Prostate gland (tissue), 2 donors: ENCODE results near the gene ZC3H12A. TPM values are rescaled to one million over a fixed set of nuclear protein-coding genes. Genes with fewer than 3 reads are reported as not detected.
A peak's percentile ranks its signal among the peaks of the same experiment; 100 is the strongest.

Source experiments
- DNase-seq: peaks from one replicate; pipeline ENCODE4 v3.0.0-alpha.2; 2019; ENCODE audit warnings: low spot score
- H3K27ac ChIP-seq, 2 donors: fragments of 200-600 bp; sonication (generic); 2 replicates each; pipeline ENCODE4 v1.5.1; 2017 to 2019
- H3K27me3 ChIP-seq: fragments of 200-600 bp; sonication (generic); replicated peaks from 2 replicates; pipeline ENCODE4 v1.5.1; 2019; ENCODE audit not compliant: insufficient read depth
- H3K36me3 ChIP-seq, 2 donors: fragments of 200-600 bp; sonication (generic); 1 replicate in 1 of 2; 2 replicates in 1 of 2; pipeline versions ENCODE4 v1.5.1 to v1.8.1; 2017 to 2019
- H3K4me1 ChIP-seq: fragments of 200-600 bp; sonication (generic); replicated peaks from 2 replicates; pipeline ENCODE4 v1.5.1; 2019
- H3K4me3 ChIP-seq, 2 donors: fragments of 200-600 bp; sonication (generic); 2 replicates each; pipeline ENCODE4 v1.5.1; 2017 to 2019
- H3K9me3 ChIP-seq: fragments of 200-600 bp; sonication (generic); 2 replicates; pipeline ENCODE4 v1.5.1; 2017
- POLR2A ChIP-seq: fragments of 450-650 bp; IDR thresholded peaks from one replicate; pipeline ENCODE4 v1.6.1; 2016; ENCODE audit warnings: antibody characterized with exemption, mild to moderate bottlenecking
- POLR2AphosphoS5 ChIP-seq: sonication (generic); formaldehyde crosslinking; IDR thresholded peaks from one replicate; pipeline ENCODE4 v1.6.1; 2017; ENCODE audit warnings: antibody characterized with exemption
- WGBS: methylation state at CpG from one replicate; pipeline ENCODE4 v1.1.5; 2018; 5-methylcytosine and 5-hydroxymethylcytosine counted together
- intact Hi-C: fragments of 100-400 bp; cut with DNase I; formaldehyde crosslinking; loops from one replicate; pipeline ENCODE4 v1.14.2; 2022
- total RNA-seq, 2 donors: library from RNA; depleted of rRNA; stranded (reverse); fragments of >200 nt; gene quantifications; one replicate each; pipeline ENCODE4 v1.1.0, GENCODE V29; 2016
- TF ChIP-seq, protein P1 (sequence below), 4 experiments: fragments of 200-600 bp in 2 of 4; fragments of 450-650 bp in 2 of 4; sonication (generic) in 2 of 4; IDR thresholded peaks; 1 replicate in 3 of 4; 2 replicates in 1 of 4; pipeline ENCODE4 v1.5.1; 2016 to 2019; ENCODE audit warnings: antibody characterized with exemption in 4 of 4, mild to moderate bottlenecking in 2 of 4, moderate library complexity in 2 of 4

ZC3H12A gene
- total RNA-seq, 2 donors from 2014 or later: 74.4 to 97.1 TPM

DNA sequence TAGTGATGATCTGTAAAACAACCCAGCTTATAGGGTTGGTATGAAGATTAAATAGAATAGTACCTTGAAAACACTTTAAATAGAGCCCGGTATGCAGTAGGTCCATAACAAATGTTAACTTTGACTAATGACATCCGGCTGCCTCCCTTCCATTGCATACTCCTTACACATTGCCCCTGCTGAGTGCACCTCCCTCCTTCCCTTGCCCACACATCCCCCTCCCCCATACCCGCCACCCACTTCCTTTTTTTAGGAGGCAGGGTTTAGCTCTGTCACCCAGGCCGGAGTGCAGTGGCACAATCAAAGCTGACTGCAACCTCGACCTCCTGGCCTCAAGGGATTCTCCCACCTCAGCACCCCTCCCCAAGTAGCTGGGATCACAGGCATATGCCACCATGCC, 24.4 kb upstream of the ZC3H12A start:
- no peaks in the 10 kb centered on the region for H3K4me1 ChIP-seq
- intact Hi-C loops: no loop called here
- H3K9me3 ChIP-seq: no peaks in the 10 kb centered on the region
- DNase-seq: no peak
- no peaks in the 10 kb centered on the region for H3K27me3 ChIP-seq
- H3K4me3 ChIP-seq: no peak overlapping the region
- H3K36me3 ChIP-seq: no peaks in the 10 kb centered on the region
- 27% methylated on average over 5 of the region's 5 CpGs for WGBS
- H3K27ac ChIP-seq: no peak overlapping the region
- TF ChIP-seq, protein P1, sequence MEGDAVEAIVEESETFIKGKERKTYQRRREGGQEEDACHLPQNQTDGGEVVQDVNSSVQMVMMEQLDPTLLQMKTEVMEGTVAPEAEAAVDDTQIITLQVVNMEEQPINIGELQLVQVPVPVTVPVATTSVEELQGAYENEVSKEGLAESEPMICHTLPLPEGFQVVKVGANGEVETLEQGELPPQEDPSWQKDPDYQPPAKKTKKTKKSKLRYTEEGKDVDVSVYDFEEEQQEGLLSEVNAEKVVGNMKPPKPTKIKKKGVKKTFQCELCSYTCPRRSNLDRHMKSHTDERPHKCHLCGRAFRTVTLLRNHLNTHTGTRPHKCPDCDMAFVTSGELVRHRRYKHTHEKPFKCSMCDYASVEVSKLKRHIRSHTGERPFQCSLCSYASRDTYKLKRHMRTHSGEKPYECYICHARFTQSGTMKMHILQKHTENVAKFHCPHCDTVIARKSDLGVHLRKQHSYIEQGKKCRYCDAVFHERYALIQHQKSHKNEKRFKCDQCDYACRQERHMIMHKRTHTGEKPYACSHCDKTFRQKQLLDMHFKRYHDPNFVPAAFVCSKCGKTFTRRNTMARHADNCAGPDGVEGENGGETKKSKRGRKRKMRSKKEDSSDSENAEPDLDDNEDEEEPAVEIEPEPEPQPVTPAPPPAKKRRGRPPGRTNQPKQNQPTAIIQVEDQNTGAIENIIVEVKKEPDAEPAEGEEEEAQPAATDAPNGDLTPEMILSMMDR (IDR thresholded peaks at IDR 0.05): no peak
- TF ChIP-seq POLR2A (no peak), POLR2AphosphoS5 (no peak)

DNA sequence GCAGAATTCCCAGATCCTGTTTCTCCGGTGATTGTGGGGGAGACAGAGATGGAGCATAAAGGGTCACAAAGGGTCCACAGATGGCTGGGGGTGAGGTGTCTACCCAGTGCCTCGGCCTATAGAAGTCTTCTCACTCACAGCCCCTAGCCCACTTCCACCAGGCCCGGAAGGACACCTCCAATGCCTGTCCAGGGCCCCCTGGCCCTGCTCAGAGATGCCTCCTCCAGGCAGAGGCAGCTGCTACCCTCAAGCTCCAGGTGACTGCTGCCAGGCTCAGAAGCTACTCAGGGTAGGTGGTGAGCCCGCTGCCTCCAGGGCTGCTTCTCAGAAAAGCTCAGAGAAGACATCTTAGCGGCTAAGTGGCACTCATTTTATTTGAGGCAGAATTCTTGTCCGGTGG, 22.0 kb upstream of the ZC3H12A start:
- Histone ChIP-seq H3K27ac (no peak overlapping the region), H3K9me3 (no peaks in the 10 kb centered on the region), H3K36me3 (no peaks in the 10 kb centered on the region), H3K4me3 (no peak overlapping the region), H3K27me3 (no peaks in the 10 kb centered on the region), H3K4me1 (no peaks in the 10 kb centered on the region)
- intact Hi-C loops: no loop called here
- TF ChIP-seq POLR2A (no peak), POLR2AphosphoS5 (no peak)
- TF ChIP-seq, protein P1 (IDR thresholded peaks at IDR 0.05): no peak
- DNase-seq: no peak
- WGBS: 81% methylated on average over 6 of the region's 6 CpGs

DNA sequence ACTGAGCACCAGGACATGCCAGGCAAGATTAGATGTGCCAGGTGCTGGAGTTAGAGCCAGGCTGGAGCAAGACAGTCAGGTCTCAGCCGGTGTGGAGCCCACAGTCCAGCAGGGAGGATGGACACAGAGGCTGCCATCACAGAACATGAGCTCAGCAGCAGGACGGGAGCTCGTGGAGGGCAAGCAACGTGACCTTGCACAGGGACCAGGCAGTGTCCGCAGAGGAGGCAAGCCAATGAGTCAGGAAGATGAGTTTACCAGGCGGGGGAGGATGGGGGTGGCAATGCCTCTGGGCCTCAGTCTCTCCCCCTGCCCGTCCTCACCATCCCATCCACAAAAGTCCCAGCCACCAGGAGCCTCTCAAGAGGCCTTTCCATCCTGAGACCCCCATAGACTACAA, 20.7 kb upstream of the ZC3H12A start:
- Histone ChIP-seq H3K27ac (no peak overlapping the region), H3K4me3 (no peak overlapping the region)
- intact Hi-C loops: loop anchor here (2.0 kb wide), 1 partner anchor 33 kb away; no protein-coding TSS in a partner anchor

DNA sequence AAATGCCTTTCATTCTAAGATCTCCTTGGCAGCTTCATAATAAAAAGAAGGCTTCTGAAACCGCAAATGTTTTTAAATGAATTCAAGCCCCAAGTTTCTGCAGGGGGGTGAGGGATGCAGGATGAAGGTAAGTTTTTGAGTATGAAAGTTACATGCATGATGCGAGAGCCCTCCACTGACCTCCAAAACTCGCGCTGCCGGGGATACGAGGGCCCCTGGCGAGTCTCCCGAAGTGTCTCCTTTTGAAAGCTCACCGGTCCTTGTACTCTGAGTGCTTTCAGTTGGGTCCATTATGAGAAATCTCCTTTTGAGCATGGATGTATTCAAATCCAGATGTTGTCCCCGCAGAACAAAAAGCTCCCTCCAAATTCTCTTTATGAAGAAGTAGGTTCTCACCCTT, 18.9 kb upstream of the ZC3H12A start:
- Histone ChIP-seq H3K27ac (peak overlapping the region in 1 of 2 donors; percentile 4), H3K9me3 (no peaks in the 10 kb centered on the region), H3K4me1 (no peaks in the 10 kb centered on the region), H3K27me3 (no peaks in the 10 kb centered on the region), H3K36me3 (no peaks in the 10 kb centered on the region), H3K4me3 (no peak overlapping the region)
- 72% methylated on average over 10 of the region's 10 CpGs for WGBS
- intact Hi-C loops: loop anchor here (2.0 to 5.0 kb wide), 2 partner anchors 31 to 227 kb away; no protein-coding TSS in a partner anchor
- no peak for TF ChIP-seq POLR2AphosphoS5
- TF ChIP-seq, protein P1 (IDR thresholded peaks at IDR 0.05): no peak
- TF ChIP-seq POLR2A: no peak
- DNase-seq: no peak

More for the DNA sequence above, 20.7 kb upstream of the ZC3H12A start:
- 84% methylated on average over 7 of the region's 7 CpGs for WGBS
- DNase-seq: no peak
- Histone ChIP-seq H3K9me3 (no peaks in the 10 kb centered on the region), H3K27me3 (no peaks in the 10 kb centered on the region), H3K4me1 (no peaks in the 10 kb centered on the region), H3K36me3 (no peaks in the 10 kb centered on the region)
- TF ChIP-seq POLR2A (no peak), POLR2AphosphoS5 (no peak)
- TF ChIP-seq, protein P1 (IDR thresholded peaks at IDR 0.05): no peak

DNA sequence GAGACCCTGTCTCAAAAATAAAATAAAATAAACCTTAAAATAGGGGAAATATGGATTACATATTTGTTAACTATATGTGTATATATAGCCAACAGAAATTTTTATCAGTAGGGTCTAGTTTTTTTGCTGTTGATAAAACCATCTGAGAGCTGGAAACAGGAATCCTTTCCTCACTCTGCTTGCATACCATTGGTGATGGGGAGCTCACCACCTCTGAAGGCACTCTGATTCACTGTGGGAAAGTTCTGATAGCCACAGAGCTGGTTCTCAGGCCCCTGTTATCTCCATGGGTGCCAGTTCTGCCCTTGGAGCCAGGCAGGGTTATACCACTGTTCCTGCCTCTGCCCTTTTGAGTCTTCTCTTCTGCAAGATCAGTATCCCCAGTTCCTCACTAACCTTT, 17.8 kb upstream of the ZC3H12A start:
- Histone ChIP-seq H3K9me3 (no peaks in the 10 kb centered on the region), H3K4me3 (no peak overlapping the region), H3K4me1 (no peaks in the 10 kb centered on the region), H3K27ac (no peak overlapping the region), H3K27me3 (no peaks in the 10 kb centered on the region), H3K36me3 (no peaks in the 10 kb centered on the region)
- DNase-seq: no peak
- intact Hi-C loops: loop anchor here (5.0 kb wide), 1 partner anchor 226 kb away; no protein-coding TSS in a partner anchor
- TF ChIP-seq POLR2A (no peak), POLR2AphosphoS5 (no peak)
- TF ChIP-seq, protein P1 (IDR thresholded peaks at IDR 0.05): no peak
